Measurements from ENCODE around the gene CORO2B. TPM values are rescaled to one million over a fixed set of nuclear protein-coding genes. Genes with fewer than 3 reads are reported as not detected.

Gene CORO2B
- total RNA-seq, 2 donors from 2014 or later: 1.0 to 4.0 TPM

GRCh38 chr15:68658151-68658550 lies 79.4 kb downstream of the CORO2B start:
- WGBS, 2 donors: 46 to 70% methylated on average over 5 to 8 of the region's 8 CpGs
- TF ChIP-seq POLR2A (IDR thresholded peaks at IDR 0.05): no peak
- TF ChIP-seq CTCF (IDR thresholded peaks at IDR 0.05): no peak
- intact Hi-C loops (cut with DNase I): no loop called here
- ATAC-seq (no peak), DNase-seq (peak in 1 of 4 donors; percentile 21)
- Histone ChIP-seq H3K27ac (no peak overlapping the region), H3K4me3 (no peak overlapping the region), H3K36me3 (replicated peaks in 1 of 2; ENCODE audit: insufficient read depth in 1 of 2, low read depth in 2 of 2) (no peaks in the 10 kb centered on the region), H3K27me3 (no peaks in the 10 kb centered on the region), H3K4me1 (no peaks in the 10 kb centered on the region), H3K9me3 (no peaks in the 10 kb centered on the region)

- Histone ChIP-seq H3K36me3 (replicated peaks in 1 of 2; ENCODE audit: insufficient read depth in 1 of 2, low read depth in 2 of 2) (no peaks in the 10 kb centered on the region), H3K4me1 (no peaks in the 10 kb centered on the region), H3K4me3 (no peak overlapping the region), H3K9me3 (no peaks in the 10 kb centered on the region), H3K27me3 (no peaks in the 10 kb centered on the region), H3K27ac (no peak overlapping the region)
- DNase-seq (no peak), ATAC-seq (no peak)
- 79 to 81% methylated on average over 8 of the region's 8 CpGs for WGBS, 2 donors
- no peak for TF ChIP-seq POLR2A (IDR thresholded peaks at IDR 0.05)
- no peak for TF ChIP-seq CTCF (IDR thresholded peaks at IDR 0.05)
- intact Hi-C loops (cut with DNase I): no loop called here
Measured at GRCh38 chr15:68658641-68659358, 80.0 kb downstream of the CORO2B start.

- DNase-seq: no peak
- TF ChIP-seq CTCF (IDR thresholded peaks at IDR 0.05): no peak
- TF ChIP-seq POLR2A (IDR thresholded peaks at IDR 0.05): no peak
- Histone ChIP-seq H3K9me3 (no peaks in the 10 kb centered on the region), H3K4me1 (no peaks in the 10 kb centered on the region), H3K4me3 (no peak overlapping the region), H3K27ac (no peak overlapping the region), H3K27me3 (no peaks in the 10 kb centered on the region), H3K36me3 (replicated peaks in 1 of 2; ENCODE audit: insufficient read depth in 1 of 2, low read depth in 2 of 2) (no peaks in the 10 kb centered on the region)
- intact Hi-C loops (cut with DNase I): no loop called here
- 68 to 78% methylated on average over 1 of the region's 1 CpG for WGBS, 2 donors
- ATAC-seq: no peak
Measured at GRCh38 chr15:68663526-68663925, 84.7 kb downstream of the CORO2B start.

- no peaks in the 10 kb centered on the region for H3K4me1 ChIP-seq
- intact Hi-C loops (cut with DNase I): no loop called here
- no peak for DNase-seq
- H3K9me3 ChIP-seq: no peaks in the 10 kb centered on the region
- 59 to 80% methylated on average over 6 of the region's 6 CpGs for WGBS, 2 donors
- H3K27me3 ChIP-seq: no peaks in the 10 kb centered on the region
- H3K36me3 ChIP-seq (replicated peaks in 1 of 2; ENCODE audit: insufficient read depth in 1 of 2, low read depth in 2 of 2): no peaks in the 10 kb centered on the region
- TF ChIP-seq POLR2A (IDR thresholded peaks at IDR 0.05): no peak
- no peak for TF ChIP-seq CTCF (IDR thresholded peaks at IDR 0.05)
- H3K4me3 ChIP-seq: no peak overlapping the region
- H3K27ac ChIP-seq: no peak overlapping the region
- ATAC-seq: no peak
Measured at GRCh38 chr15:68666120-68666811, 87.5 kb downstream of the CORO2B start.
